BE2C (cell line): ENCODE measurements around the gene RASD1. TPM values are rescaled to one million over a fixed set of nuclear protein-coding genes. Genes with fewer than 3 reads are reported as not detected.

Source experiments
- DNase-seq: peaks from one replicate; pipeline ENCODE4 v3.0.0-alpha.2; 2020
- H3K27me3 ChIP-seq: fragments of 250-450 bp; sonication (Bioruptor Pico); 2 replicates; pipeline ENCODE4 v1.5.1; 2020; ENCODE audit warnings: mild to moderate bottlenecking
- H3K36me3 ChIP-seq: fragments of 250-450 bp; sonication (Bioruptor Pico); 2 replicates; pipeline ENCODE4 v1.5.1; 2020; ENCODE audit warnings: mild to moderate bottlenecking
- H3K4me1 ChIP-seq: fragments of 250-450 bp; sonication (Bioruptor Pico); 2 replicates; pipeline ENCODE4 v1.5.1; 2020
- H3K4me3 ChIP-seq: 2 replicates; pipeline ENCODE4 v1.5.1; 2011; ENCODE audit warnings: low read depth, low read length
- H3K9me3 ChIP-seq: fragments of 250-450 bp; sonication (Bioruptor Pico); 2 replicates; pipeline ENCODE4 v1.5.1; 2020
- polyA plus RNA-seq: library from polyadenylated mRNA; unstranded; fragments of >200 nt; gene quantifications from one replicate; pipeline ENCODE4 v1.2.1, GENCODE V29; 2012; ENCODE audit warnings: low read depth, missing spikeins; ENCODE audit not compliant: insufficient read length, insufficient read depth
- TF ChIP-seq, protein P1 (sequence below): IDR thresholded peaks from 2 replicates; pipeline ENCODE4 v1.5.1; 2012; ENCODE audit warnings: mild to moderate bottlenecking, low read depth, low read length

Gene RASD1, protein sequence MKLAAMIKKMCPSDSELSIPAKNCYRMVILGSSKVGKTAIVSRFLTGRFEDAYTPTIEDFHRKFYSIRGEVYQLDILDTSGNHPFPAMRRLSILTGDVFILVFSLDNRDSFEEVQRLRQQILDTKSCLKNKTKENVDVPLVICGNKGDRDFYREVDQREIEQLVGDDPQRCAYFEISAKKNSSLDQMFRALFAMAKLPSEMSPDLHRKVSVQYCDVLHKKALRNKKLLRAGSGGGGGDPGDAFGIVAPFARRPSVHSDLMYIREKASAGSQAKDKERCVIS
- polyA plus RNA-seq, result 0.42 TPM

DNA sequence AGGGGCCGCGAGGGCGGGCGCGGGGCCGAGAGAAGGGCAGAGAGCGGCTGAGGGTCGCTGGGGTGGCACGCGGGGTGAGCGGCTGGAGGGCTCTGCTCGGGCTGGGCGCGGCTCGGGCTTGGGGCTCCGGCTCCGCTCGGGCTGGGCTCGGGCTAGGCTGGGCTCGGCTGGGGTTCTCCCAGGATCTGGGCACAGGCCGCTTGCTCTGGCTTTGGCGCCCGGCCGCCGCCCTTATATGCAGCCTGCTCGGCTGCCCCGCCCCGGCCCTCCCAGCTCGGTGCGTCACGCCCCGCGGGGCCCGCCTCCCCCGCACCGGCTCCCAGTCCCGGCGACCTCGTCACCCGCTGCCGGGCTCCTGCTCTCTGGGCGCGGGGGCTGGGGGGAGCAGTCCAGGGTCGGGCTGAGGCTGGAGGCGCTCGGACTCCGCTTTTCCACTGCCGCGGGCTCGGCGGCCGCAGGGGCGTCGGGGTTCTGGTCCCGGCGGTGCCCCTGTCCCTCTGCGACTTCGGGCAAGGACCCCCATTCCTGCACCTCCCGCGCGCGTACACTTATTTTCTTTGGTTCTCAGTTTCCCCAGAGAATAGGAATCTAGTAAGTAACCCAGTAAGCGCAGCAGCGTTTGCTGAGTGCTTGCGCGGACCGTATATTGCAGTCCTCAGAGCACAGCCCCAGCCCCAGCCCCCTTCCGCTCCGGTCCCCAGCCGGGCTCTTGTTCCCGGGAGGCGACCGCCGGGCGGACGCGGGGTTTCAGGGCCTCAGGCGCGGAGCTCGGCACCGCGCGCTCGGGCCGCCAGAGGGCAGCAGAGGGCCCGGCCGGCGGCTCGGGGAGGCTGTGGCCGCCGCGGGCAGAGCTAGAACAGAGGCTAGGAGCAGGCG is at the start of gene RASD1:
Gene RASD1, minus strand, starts transcription at position 207 of the 876 bp plus-strand sequence. CDS start 214 bp downstream, outside the sequence.
- DNase-seq, result peak; percentile 78
- TF ChIP-seq, protein P1, sequence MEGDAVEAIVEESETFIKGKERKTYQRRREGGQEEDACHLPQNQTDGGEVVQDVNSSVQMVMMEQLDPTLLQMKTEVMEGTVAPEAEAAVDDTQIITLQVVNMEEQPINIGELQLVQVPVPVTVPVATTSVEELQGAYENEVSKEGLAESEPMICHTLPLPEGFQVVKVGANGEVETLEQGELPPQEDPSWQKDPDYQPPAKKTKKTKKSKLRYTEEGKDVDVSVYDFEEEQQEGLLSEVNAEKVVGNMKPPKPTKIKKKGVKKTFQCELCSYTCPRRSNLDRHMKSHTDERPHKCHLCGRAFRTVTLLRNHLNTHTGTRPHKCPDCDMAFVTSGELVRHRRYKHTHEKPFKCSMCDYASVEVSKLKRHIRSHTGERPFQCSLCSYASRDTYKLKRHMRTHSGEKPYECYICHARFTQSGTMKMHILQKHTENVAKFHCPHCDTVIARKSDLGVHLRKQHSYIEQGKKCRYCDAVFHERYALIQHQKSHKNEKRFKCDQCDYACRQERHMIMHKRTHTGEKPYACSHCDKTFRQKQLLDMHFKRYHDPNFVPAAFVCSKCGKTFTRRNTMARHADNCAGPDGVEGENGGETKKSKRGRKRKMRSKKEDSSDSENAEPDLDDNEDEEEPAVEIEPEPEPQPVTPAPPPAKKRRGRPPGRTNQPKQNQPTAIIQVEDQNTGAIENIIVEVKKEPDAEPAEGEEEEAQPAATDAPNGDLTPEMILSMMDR, result peak; percentile 34
- peaks cover 10% of the 10 kb centered on the region for H3K27me3 ChIP-seq
- no peaks in the 10 kb centered on the region for H3K4me1 ChIP-seq
- H3K9me3 ChIP-seq, result no peaks in the 10 kb centered on the region
- H3K36me3 ChIP-seq, result no peaks in the 10 kb centered on the region
- H3K4me3 ChIP-seq, result peak within 1 kb of the TSS; percentile 56

DNA sequence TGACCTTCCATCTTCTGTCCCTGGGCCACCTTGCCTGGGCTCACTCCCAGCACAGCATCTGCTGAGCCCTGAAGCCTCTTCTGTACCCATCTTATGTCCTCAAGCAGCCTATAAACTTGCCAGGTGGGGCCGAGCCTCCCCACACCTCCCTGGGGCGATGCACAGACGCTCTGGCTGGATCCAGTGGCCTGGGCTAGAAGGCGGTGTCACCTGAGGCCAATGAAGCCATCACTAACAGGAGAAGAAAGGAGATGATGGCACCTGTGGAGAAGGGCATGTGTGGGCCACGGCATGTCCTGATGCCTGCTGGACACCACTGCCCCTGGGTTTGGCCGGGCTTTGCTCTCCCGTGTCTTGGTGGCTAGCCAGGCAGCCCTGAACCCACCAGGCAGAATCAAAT is 49.8 kb upstream of the RASD1 start:
- DNase-seq, result no peak
- Histone ChIP-seq H3K4me3 (no peak overlapping the region), H3K36me3 (no peaks in the 10 kb centered on the region), H3K27me3 (no peaks in the 10 kb centered on the region), H3K9me3 (no peaks in the 10 kb centered on the region), H3K4me1 (peaks cover 22% of the 10 kb centered on the region)
- TF ChIP-seq, protein P1, result no peak

DNA sequence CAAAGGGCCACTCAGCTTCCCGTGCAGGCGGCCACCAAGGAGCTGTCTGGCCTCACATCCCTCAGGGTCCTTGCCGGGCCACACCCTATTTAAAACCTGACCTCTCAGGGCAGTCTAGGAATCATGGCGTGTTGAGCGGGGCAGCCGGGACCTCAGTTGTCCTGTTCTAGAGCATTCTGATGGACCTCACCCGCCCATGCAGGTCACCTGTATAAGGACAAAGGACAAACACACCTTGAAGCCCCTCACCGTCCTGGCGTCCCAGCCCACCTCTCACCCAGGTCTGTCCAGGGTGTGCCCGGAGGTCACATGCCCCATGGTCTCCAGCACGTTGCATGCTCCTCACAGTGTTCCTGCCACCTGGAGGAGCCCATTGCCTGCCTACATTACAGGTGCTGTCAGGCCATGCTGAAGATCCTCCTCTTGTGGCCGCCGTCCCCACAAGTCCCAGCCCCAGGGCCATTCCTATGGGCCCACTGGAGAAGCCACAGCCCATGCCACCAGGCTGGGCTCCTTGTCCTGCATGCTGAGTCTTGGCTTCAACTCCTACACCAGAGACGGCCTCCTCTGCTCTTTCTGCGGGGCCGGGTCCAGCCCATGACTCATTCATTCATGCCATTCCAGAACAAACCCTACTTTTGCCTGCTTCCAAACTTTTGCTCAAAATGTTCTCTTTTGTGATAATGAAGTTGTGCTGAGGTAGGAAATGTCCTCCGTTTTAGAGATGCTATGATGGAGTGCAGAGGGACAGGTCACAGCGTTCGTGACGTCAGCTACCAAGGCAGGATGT is 49.0 kb upstream of the RASD1 start:
- Histone ChIP-seq H3K27me3 (no peaks in the 10 kb centered on the region), H3K4me3 (no peak overlapping the region), H3K4me1 (peaks cover 20% of the 10 kb centered on the region), H3K9me3 (no peaks in the 10 kb centered on the region), H3K36me3 (no peaks in the 10 kb centered on the region)
- DNase-seq, result no peak
- TF ChIP-seq, protein P1, result no peak

DNA sequence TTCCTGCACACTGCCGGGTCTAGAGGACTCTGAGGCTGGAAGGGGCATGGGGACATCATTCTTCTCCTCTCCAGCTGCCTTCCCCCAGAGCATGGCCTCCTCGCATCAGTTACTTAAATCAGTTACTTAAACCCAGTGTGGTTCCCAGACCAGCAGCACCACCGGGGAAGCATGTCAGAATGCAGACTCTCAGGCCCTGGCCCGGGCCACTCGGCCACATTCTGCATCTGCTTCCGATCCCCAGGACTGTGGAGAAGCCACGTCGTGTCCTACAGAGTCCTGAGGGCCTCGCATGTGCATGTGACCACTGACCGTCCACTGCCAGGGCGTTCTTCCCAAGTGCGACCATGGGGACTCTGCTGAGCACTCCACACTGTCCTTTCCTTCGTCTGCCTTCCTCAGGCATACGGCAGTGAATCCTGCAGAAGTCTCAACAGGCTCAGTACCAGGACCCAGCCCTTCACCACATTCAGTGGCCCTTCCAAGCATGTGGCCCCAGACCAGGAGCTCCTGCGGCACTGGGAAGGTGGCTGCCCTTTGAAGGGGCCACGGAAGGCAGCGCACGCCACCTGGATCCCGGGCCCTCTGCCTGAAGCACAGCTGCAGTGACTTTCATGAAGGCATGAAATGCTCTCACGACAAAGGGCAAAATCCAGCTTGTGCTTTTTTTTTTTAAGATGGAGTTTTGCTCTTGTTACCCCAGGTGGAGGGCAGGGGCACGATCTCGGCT is 46.9 kb upstream of the RASD1 start:
- TF ChIP-seq, protein P1, result no peak
- H3K36me3 ChIP-seq, result no peaks in the 10 kb centered on the region
- H3K4me3 ChIP-seq, result no peak overlapping the region
- no peak for DNase-seq
- H3K27me3 ChIP-seq, result no peaks in the 10 kb centered on the region
- peaks cover 18% of the 10 kb centered on the region for H3K4me1 ChIP-seq
- no peaks in the 10 kb centered on the region for H3K9me3 ChIP-seq

DNA sequence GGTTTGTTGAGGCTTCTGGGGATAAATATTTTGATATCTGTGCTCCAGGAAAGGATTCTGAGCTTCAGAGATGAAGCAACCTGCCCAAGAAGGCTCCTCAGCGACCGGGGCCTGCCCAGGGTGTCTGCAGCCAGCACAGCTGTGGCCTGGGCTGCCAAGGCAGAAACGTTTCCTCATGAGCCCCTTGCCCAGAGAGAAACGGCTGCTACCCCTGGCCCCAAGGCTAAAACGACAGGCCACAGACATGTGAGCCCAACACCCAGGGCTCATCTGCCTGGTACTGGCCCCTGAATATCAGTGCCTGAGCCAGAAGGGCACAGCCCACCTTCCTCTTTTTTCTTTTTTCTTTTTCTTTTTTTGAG is 45.4 kb upstream of the RASD1 start:
- peaks cover 16% of the 10 kb centered on the region for H3K4me1 ChIP-seq
- DNase-seq, result no peak
- TF ChIP-seq, protein P1, result no peak
- no peaks in the 10 kb centered on the region for H3K9me3 ChIP-seq
- no peaks in the 10 kb centered on the region for H3K27me3 ChIP-seq
- H3K36me3 ChIP-seq, result no peaks in the 10 kb centered on the region
- no peak overlapping the region for H3K4me3 ChIP-seq
